Skeletal muscle satellite cell (primary cell): ENCODE measurements around the gene CDR2.
A peak's percentile ranks its signal among the peaks of the same experiment; 100 is the strongest.

Source experiments
- H3K27me3 ChIP-seq: 2 replicates; pipeline ENCODE4 v1.7.0; 2013; ENCODE audit warnings: low read length; ENCODE audit not compliant: control insufficient read depth, insufficient read depth
- H3K36me3 ChIP-seq: 2 replicates; pipeline ENCODE4 v1.7.0; 2013; ENCODE audit warnings: mild to moderate bottlenecking, control low read depth, low read length; ENCODE audit not compliant: insufficient read depth
- H3K4me1 ChIP-seq: 2 replicates; pipeline ENCODE4 v1.7.0; 2013; ENCODE audit warnings: low read length; ENCODE audit not compliant: control insufficient read depth, insufficient read depth
- H3K4me2 ChIP-seq: 2 replicates; pipeline ENCODE4 v1.7.0; 2013; ENCODE audit warnings: mild to moderate bottlenecking, low read length
- H3K4me3 ChIP-seq: 2 replicates; pipeline ENCODE4 v1.7.0; 2013; ENCODE audit warnings: low read length
- H3K9ac ChIP-seq: 2 replicates; pipeline ENCODE4 v1.7.0; 2013; ENCODE audit warnings: mild to moderate bottlenecking, low read depth, low read length, moderate library complexity
- H3K9me3 ChIP-seq: replicated peaks from 2 replicates; pipeline ENCODE4 v1.7.0; 2013; ENCODE audit warnings: mild to moderate bottlenecking, control low read depth, low read length

CDR2 gene

DNA sequence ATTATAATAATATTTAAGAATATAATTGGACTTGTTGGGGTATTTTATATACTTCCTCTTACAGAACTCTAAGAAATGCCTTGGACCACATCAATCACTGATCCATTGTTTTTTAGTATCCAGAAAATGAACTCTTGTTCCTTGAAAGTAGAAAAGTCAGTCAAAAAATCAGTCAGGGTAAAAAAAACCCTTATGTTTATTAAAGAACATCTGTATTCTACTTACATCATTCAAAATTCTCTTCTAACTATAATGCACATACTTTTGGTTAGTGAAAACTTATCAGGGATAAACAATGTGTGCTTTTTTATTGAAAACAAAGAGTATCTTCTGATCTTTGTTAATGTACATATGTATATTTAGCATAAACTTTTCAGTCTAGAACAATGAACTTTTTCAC is 23.5 kb upstream of the CDR2 start:
- H3K9me3 ChIP-seq: no peaks in the 10 kb centered on the region
- H3K4me3 ChIP-seq: no peak overlapping the region
- H3K4me1 ChIP-seq: peaks cover 46% of the 10 kb centered on the region
- H3K9ac ChIP-seq: peak overlapping the region; percentile 48
- H3K4me2 ChIP-seq: peak overlapping the region; percentile 37
- H3K27me3 ChIP-seq: no peaks in the 10 kb centered on the region
- no peaks in the 10 kb centered on the region for H3K36me3 ChIP-seq

DNA sequence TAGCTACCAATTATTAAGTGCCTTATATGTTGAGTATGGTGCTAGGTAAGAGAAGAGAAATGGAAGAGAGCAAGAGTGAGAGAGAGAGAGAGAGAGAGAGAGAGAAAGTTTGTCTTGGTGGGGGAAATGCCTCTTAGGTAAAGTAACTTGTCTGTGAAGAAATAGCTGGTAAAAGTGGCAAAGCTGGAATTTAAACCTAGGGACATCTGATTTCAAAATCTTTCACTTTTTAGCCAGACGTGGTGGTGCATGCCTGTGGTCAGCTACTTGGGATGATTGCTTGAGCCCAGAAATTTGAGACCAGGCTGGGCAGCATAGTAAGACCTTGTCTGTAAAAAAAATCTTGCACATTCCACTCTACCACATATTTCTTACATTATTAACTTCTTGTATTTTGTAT is 23.0 kb upstream of the CDR2 start:
- Histone ChIP-seq H3K4me2 (peak overlapping the region; percentile 56), H3K4me3 (no peak overlapping the region), H3K36me3 (no peaks in the 10 kb centered on the region), H3K9me3 (no peaks in the 10 kb centered on the region), H3K27me3 (no peaks in the 10 kb centered on the region), H3K9ac (peak overlapping the region; percentile 18), H3K4me1 (peaks cover 41% of the 10 kb centered on the region)

DNA sequence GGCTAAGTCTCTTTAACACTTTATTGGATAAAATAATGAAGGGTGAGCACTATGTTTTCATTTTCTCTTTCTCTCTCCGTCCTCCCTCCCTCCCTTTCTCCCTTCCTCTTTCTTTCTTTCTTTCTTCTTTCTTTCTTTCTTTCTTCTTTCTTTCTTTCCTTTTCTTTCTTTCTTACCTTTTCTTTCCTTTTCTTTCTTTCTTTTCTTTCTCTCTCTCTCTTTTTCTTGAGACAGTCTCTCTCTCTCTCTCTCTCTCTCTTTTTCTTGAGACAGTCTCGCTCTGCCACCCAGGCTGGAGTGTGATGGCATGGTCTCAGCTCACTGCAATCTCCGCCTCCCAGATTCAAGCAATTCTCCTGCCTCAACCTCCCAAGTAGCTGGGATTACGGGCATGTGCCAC is 21.5 kb upstream of the CDR2 start:
- no peak overlapping the region for H3K4me2 ChIP-seq
- no peak overlapping the region for H3K9ac ChIP-seq
- no peaks in the 10 kb centered on the region for H3K27me3 ChIP-seq
- peaks cover 26% of the 10 kb centered on the region for H3K4me1 ChIP-seq
- no peak overlapping the region for H3K4me3 ChIP-seq
- no peaks in the 10 kb centered on the region for H3K9me3 ChIP-seq
- H3K36me3 ChIP-seq: no peaks in the 10 kb centered on the region

DNA sequence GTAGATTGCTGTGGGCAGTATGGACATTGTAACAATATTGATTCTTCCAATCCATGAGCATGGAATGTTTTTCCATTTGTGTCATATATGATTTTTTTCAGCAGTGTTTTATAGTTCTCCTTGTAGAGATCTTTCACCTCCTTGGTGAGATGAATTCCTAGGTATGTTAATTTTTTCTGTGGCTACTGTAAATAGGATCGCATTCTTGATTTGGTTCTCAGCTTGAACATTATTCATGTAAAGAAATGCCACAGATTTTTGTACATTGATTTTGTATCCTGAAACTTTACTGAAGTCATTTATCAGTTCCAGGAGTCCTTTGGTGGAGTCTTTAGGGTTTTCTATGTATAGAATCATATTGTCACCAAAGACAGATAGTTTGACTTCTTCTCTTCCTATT is 19.7 kb upstream of the CDR2 start:
- H3K4me3 ChIP-seq: no peak overlapping the region
- H3K4me1 ChIP-seq: peaks cover 24% of the 10 kb centered on the region
- H3K27me3 ChIP-seq: no peaks in the 10 kb centered on the region
- no peak overlapping the region for H3K4me2 ChIP-seq
- no peak overlapping the region for H3K9ac ChIP-seq
- no peaks in the 10 kb centered on the region for H3K9me3 ChIP-seq
- H3K36me3 ChIP-seq: no peaks in the 10 kb centered on the region

DNA sequence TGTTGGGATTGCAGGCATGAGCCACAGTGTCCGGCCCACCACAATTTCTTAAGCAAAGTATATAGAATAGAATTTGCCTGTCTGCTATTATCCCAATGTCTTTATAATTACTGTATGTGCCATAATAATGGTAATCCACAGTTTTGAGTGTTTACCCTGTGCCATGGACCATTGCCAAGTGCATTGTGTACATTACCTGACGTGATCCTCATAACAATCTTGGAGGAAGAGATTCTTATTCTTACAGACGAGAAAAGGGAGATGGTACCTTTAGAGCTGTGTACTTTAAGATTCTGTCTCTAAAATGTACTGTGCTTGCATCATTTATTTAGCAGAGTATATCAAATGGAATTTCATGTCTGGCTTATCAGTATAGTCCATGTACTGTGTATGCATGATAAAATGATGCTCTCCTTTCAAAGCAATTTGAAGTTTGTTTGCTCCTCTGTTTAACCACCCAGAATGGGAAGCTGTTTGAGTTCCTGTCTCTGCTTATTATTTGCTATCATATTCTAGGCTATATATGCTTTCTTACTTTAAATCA is 13.8 kb upstream of the CDR2 start:
- H3K9ac ChIP-seq: no peak overlapping the region
- no peaks in the 10 kb centered on the region for H3K36me3 ChIP-seq
- H3K27me3 ChIP-seq: no peaks in the 10 kb centered on the region
- no peaks in the 10 kb centered on the region for H3K9me3 ChIP-seq
- H3K4me2 ChIP-seq: no peak overlapping the region
- H3K4me1 ChIP-seq: peaks cover 7% of the 10 kb centered on the region
- H3K4me3 ChIP-seq: no peak overlapping the region

DNA sequence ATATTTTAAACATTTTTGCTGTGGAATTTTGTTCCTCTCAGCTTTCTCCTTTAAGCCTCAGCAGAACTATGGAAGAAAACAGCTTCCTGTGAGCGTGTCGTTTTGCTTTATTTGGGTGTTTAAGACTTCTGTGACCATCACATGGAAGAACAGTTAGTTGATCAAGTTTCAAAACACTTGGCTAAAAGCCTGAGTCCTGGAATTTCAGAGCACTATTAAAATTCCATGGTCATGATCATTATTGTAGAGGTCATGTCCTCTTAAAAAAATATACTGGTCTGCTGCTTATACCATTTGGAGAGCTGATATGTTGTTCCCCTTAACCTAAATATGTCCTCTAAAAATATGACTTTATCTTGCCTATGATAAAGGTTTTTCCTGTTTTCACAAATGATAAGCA is 12.6 kb upstream of the CDR2 start:
- no peak overlapping the region for H3K4me3 ChIP-seq
- H3K27me3 ChIP-seq: no peaks in the 10 kb centered on the region
- H3K9me3 ChIP-seq: no peaks in the 10 kb centered on the region
- H3K4me2 ChIP-seq: peak overlapping the region; percentile 21
- H3K36me3 ChIP-seq: no peaks in the 10 kb centered on the region
- no peak overlapping the region for H3K9ac ChIP-seq
- H3K4me1 ChIP-seq: peaks cover 7% of the 10 kb centered on the region

DNA sequence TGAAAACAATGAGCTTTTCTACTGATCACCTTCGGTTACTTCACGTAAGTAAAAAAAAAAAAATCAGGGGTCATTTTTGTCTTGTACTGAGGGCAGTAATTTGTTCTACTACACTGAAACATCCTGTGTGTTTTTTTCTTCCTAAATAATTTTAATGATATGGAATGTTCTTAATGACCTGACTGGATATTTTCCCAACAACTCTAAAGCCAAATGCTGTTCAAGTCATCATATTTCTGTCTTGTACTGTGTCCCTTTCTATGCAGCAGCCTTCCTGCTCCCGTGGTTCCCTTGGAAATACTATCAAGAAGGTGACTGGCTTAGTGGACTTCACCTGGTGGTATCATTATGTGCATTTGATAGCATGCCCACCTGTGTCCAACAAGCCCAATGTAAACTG is 10.8 kb upstream of the CDR2 start:
- Histone ChIP-seq H3K9ac (no peak overlapping the region), H3K4me2 (no peak overlapping the region), H3K4me1 (peaks cover 7% of the 10 kb centered on the region), H3K9me3 (no peaks in the 10 kb centered on the region), H3K27me3 (no peaks in the 10 kb centered on the region), H3K36me3 (no peaks in the 10 kb centered on the region), H3K4me3 (no peak overlapping the region)

DNA sequence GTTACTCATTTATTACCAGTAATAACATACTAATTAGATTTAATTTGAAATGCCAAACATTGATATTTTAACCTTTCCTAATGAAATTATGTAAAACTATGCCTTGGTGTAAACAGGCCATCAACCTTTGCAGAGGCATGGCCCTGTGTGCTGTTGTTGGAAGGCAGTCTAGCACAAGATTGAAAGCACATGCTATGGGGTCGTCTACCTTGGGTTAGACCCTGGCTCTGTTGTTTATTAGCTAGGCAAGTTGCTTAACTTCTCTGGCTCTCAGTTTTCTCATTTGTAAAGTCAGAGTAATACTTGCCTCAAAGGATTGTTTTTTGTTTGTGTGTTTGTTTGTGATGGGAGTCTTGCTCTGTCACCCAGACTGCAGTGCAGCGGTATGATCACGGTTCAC is 9.4 kb upstream of the CDR2 start:
- Histone ChIP-seq H3K4me2 (no peak overlapping the region), H3K9me3 (no peaks in the 10 kb centered on the region), H3K36me3 (no peaks in the 10 kb centered on the region), H3K4me1 (peaks cover 7% of the 10 kb centered on the region), H3K27me3 (no peaks in the 10 kb centered on the region), H3K9ac (no peak overlapping the region), H3K4me3 (no peak overlapping the region)

DNA sequence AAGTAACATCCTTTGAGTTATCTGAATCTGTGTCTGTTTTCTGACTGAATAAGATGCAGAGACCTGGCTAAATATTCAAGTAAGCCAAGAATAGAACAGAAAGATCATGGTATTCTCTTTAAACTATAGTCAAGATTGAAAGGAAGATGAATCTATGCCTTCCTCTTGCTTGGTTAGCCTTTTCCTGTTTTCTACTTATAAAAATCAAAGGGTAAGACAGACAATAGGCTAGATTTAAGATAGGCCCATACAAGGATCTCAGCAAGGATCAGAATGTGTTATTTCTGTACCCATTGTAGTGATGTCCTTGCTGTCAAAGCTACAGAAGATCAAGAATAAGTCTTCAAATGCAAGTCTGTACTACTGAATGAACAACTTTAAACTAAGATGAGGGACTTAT is 7.0 kb upstream of the CDR2 start:
- Histone ChIP-seq H3K4me2 (no peak overlapping the region), H3K9ac (no peak overlapping the region), H3K36me3 (no peaks in the 10 kb centered on the region), H3K9me3 (no peaks in the 10 kb centered on the region), H3K4me3 (no peak overlapping the region), H3K4me1 (no peaks in the 10 kb centered on the region), H3K27me3 (no peaks in the 10 kb centered on the region)

DNA sequence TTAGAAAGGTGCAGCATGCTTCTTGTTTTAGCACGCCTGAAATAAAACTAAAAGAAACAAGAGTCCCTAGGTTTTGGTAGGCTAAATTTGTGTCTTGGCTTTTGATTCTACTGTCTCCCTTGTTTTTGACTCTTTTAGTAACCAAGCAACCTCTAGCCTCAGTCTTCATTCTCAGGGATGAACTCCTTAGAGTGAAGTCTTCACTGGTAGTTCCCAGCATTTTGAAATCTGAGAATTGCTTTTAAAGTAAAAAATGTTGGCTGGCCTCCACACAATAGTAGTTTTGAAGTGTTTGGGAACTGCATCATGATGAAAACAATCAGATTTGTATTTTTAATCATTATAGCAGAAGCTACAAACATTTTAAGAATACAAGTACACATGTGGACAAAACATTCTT is 6.1 kb upstream of the CDR2 start:
- no peaks in the 10 kb centered on the region for H3K4me1 ChIP-seq
- no peaks in the 10 kb centered on the region for H3K36me3 ChIP-seq
- no peaks in the 10 kb centered on the region for H3K27me3 ChIP-seq
- H3K4me2 ChIP-seq: no peak overlapping the region
- H3K9ac ChIP-seq: no peak overlapping the region
- H3K4me3 ChIP-seq: no peak overlapping the region
- no peaks in the 10 kb centered on the region for H3K9me3 ChIP-seq

DNA sequence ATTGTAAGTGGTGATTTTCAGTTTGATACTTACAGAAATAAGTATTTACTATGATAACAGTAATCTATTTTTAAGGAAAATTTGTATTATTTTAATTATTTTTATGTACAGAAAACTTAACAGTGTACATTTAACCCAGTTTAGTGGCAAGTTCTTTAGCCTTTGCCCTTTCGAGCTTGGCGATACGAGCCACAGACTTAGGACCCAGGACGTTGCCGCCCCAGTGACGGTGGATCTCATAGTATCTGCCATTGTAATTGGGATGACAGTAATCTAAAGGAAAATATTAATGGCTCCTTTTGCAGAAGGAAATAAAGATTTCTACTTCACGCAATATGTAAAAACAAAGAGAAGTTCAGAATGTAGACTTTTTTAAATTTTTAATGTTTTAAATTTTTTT is 5.2 kb upstream of the CDR2 start:
- H3K9ac ChIP-seq: no peak overlapping the region
- no peaks in the 10 kb centered on the region for H3K9me3 ChIP-seq
- no peaks in the 10 kb centered on the region for H3K27me3 ChIP-seq
- H3K4me3 ChIP-seq: no peak overlapping the region
- H3K36me3 ChIP-seq: no peaks in the 10 kb centered on the region
- no peak overlapping the region for H3K4me2 ChIP-seq
- peaks cover 6% of the 10 kb centered on the region for H3K4me1 ChIP-seq

DNA sequence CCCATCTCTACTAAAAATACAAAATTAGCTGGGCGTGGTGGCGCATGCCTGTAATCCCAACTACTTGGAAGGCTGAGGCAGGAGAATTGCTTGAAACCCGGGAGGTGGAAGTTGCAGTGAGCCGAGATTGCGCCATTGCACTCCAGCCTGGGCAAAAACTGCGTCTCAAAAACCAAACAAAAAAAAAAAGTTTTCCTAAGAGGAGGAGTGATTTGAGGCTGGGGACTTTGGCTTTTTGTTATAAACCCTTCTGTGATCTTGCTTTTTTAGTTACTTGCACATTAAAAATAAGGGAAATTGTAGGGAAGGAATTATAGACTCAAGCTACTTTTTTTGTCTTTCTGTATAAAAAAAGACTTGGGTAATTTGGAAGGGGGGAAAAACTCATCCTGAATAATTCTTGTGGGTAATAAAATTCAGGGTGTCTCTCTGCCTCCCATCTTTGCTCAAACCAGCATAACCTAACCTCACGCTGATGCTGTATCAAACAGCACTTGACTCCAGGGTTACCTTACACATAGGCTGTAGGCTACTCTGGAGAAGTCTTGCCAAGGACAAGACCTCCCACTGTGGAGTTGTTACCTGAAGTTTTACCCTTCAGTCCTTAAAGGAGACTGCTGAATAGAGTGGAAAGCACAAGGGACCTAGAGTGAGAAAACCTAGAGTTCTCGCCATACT is 1.7 kb upstream of the CDR2 start:
- Histone ChIP-seq H3K4me3 (no peak overlapping the region), H3K36me3 (peaks cover 9% of the 10 kb centered on the region), H3K4me2 (no peak overlapping the region), H3K4me1 (peaks cover 25% of the 10 kb centered on the region), H3K9ac (no peak overlapping the region), H3K27me3 (no peaks in the 10 kb centered on the region), H3K9me3 (no peaks in the 10 kb centered on the region)
